HS-27A (cell line): ENCODE data around the gene CXorf51B.
"Not testable (repeated sequence)": the region's sequence is repeated elsewhere in the genome, so short reads cannot be mapped to it uniquely, and the experiment has no call there.

Experiments
- DNase-seq: peaks from one replicate; pipeline ENCODE4 v3.0.0-alpha.2; 2012; ENCODE audit warnings: low read depth, missing footprints

CXorf51B gene

GRCh38 chrX:146809471-146809870 lies at the start of gene CXorf51B:
TSS of gene CXorf51B (plus strand) at chrX:146809771. CDS start at chrX:146809792, 21 bp downstream.
- DNase-seq, result not testable (repeated sequence)

- not testable (repeated sequence) for DNase-seq
Measured at GRCh38 chrX:146814644-146815043, 5.1 kb downstream of the CXorf51B start, which contains the start of gene CXorf51A. TSS of gene CXorf51A (minus strand) at chrX:146814744. CDS start at chrX:146814723, 21 bp downstream.

GRCh38 chrX:146831994-146832393 lies 22.4 kb downstream of the CXorf51B start:
- DNase-seq, result no peak

GRCh38 chrX:146854281-146854680 lies 44.7 kb downstream of the CXorf51B start:
- DNase-seq, result no peak
